NCI-H82 treated with DMSO at 0.1 percent for 48 hours (cell line): Measurements from ENCODE around the gene PRICKLE3.
"Not testable (repeated sequence)": the region's sequence is repeated elsewhere in the genome, so short reads cannot be mapped to it uniquely, and the experiment has no call there.

Experiments used
- DNase-seq: peaks from one replicate; lab custom pipeline; 2025; ENCODE audit not compliant: unreplicated experiment; lab: John Stamatoyannopoulos, UW

PRICKLE3 gene

DNA sequence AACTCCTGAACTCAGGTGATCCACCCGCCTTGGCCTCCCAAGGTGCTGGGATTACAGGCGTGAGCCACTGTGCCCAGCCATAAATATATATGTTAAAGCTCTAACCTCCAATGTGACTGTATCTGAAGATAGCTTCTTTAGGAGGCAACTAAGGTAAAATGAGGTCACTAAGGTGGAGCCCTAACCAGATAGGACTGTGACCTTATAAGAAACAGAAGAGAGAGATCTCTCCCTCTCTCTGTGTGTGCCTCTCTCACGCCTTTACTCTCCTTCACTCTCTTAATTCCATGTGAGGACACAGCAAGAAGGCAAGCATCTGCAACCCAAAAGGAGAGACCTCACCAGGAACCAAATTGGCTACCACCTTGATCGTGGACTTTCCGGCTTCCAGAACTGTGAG, 24.5 kb downstream of the PRICKLE3 start:
- no peak for DNase-seq

DNA sequence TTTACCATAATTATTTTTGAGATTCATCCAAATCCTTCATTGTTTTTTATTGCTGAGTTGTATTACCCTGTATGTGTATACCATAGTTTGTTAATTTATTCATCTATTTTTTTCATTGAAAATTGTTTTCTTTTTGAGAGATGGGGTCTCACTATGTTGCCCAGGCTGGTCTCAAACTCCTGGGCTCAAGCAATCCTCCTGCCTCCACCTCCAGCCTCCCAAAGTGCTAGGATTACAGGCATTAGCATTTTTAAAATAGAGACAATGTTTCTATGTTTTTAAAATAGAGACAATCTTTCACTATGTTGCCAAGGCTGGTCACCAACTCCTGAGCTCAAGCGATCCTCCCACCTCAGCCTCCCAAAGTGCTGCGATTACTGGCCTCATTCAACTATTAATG, 25.3 kb downstream of the PRICKLE3 start:
- no peak for DNase-seq

DNA sequence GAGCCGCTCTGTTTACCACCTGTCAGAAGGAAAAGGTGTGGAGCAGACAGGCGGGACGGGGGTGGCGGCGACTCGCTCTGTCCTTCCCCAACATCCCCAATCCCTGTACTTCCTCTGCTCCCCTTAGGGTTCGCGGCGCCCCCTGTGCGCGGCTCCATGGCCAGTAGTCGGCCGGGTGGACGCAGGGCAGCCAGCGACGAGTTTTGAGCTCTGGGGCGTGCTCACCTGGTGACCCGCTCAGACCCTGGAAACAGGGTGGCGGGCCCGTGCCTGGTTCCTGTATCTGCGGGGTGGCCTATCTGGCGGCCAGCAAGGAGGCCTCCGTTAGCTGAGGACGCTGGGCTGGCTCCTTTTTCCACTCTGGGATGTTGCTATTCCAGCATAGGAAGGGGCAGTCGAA, 29.0 kb downstream of the PRICKLE3 start:
- DNase-seq: no peak

DNA sequence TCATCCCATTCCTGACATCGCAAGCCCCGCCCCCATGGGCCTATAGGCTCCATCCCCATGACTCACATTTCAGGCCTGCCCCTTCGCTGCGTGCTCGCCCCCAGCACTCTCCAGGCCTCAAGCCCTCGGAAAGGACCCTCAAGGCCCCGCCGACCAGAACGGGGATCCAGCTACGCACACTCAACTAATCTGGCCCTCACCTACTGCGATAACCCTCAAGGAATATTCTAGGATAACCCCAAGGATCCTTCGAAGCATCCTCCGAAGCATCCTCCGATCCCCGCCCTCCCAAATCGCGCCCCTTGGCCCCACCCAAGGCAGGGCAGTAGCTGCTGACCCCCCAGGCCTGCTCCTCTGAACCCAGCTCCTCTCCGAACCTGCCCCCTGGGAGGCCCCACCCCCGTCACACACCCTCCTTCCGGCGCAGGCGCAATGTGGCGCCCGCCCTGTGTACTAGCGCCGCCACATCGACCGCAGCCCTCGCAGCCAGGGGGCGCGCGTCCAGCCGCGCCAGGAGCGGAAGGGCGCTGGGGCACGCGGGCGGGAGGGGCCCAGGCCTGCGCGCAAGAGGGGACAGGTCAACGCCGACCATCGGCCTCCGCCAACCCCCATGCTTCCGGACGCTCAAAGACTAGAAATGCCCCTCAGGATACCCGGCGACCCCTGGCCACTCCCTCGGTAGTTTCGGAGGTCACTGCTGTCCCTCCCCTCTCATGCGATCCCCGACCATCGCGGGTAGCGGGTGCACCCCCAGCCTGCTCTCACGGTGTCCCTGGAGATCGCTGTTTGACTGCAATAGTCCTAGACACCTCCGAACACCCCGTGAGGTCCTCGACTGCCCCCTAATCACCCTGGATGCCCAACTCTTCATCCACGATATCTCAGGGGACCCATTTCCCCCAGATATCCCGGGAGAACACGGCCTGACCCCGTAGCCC, 30.0 kb downstream of the PRICKLE3 start:
- DNase-seq: peak; percentile 77

DNA sequence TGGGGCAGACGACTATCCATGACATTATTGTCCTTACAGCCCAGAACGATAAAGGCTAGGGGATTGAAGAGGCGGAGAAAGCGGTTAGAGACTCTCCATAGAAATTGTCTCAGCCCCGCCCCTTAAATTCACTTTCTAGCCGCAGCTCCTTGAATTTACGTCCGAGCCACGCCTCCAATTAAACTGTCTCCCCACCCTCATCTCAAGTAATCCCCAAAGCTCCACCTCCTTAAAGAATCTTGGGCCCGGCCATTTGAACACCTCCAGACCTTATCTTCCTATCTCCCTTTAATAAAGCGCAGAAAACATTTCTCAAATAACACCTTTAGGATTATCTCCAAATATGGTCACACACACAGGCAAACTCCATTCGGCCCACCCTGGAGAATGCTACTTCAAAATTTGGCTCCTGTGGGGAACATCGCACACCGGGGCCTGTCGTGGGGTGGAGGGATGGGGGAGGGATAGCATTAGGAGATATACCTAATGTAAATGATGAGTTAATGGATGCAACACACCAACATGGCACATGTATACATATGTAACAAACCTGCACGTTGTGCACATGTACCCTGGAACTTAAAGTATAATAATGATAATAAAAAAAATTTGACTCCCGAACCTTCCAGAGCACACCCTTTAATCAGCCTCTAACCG, 30.8 kb downstream of the PRICKLE3 start:
- DNase-seq: peak; percentile 70

DNA sequence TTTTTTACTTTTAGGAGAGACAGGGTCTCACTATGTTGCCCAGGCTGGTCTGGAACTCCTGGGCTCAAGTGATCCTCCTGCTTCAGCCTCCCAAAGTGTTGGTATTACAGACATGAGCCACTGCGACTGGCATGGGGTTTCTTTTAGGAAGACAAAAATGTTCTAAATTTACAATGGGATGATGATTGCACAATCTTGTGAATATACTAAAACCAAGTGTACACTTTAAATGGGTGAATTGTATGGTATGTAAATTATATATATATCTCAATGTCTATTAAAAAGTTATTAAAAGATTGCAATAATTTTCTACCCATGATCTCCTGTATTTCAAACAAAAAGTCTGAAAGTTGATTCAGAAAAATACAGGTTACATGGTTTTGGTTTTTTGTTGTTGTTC, 32.7 kb downstream of the PRICKLE3 start:
- no peak for DNase-seq

DNA sequence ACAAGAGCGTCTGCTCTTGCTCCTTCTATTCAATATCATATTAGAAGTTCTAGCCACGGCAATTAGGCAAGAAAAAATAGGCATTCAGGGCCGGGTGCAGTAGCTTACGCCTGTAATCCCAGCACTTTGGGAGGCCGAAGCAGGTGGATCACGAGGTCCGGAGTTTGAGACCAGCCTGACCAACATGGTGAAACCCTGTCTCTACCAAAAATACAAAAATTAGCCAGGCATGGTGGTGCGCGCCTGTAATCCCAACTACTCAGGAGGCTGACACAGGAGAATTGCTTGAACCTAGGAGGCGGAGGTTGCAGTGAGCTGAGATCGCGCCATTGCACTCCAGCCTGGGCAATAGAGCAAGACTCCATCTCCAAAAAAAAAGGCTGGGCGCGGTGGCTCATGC, 36.9 kb downstream of the PRICKLE3 start:
- DNase-seq: not testable (repeated sequence)

DNA sequence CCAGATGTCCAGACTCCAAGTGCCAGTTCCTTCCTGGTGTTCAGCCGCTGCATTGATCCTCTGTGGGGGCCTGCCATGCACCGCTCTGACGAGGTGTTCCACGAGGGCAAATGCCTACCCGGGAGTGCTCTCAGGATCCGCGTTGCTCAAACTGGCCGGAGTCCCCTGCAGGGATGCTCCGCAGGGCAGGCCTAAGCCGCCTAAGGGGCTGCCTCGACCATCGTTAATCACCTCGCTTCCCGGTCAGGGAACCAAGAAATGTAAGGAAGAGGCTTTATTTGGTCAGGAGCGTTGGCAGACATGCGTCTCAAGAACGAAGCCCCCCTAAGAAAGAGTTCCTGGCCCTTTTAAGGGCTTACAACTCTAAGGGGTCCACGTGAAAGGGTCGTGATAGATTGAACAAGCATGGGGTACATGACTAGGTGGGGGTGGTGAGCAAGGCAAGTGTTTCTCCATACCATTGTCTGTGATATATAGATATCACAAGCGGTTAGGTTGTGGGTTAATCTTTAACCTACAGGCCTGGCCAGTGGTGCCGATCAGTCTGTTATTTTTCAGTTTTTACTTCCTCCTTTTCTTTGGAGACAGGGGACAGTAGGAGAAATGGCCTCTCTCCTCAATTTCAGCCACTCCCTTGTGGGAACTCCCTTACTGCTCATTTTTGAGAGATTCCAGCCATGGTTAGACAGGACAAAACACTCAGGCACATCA, 37.6 kb downstream of the PRICKLE3 start:
- not testable (repeated sequence) for DNase-seq

DNA sequence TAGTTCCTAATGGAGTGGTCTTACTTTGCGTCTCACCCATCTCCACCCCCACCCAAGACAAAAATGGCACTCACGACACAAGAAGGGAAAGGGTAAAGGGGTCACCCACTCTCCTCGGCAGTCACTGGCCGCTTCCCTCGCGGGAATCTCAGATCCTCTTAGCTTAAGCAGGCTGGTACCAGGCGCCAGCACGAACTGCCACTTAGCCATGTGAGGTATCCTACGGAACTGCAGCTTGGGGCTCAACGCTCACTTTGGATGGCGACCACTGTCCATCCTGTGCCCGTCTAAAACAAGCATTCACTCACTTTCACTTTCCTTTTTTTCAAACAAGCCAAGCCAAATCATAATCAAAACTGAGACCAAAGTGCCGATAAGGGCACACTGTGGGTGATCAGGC, 38.2 kb downstream of the PRICKLE3 start:
- DNase-seq: no peak

DNA sequence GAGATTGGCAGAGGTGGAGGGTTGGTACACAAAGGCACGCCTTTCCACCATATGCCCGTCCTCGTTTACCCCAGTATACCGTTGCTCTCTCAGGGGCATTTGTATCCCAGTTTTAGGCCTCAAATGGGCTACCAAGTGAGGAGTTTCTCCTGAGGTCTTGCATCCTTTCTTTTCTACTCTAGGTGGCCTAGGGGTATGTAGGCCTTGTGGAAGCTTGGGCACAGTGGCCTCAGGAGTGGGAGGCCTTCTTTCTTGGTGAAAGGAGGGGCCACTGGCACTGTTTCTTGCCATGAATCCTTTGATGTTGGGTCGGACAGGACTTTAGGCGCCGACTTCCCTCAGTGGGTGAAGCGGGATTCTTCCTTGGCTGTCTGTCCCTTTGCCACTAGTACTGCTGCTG, 38.9 kb downstream of the PRICKLE3 start:
- no peak for DNase-seq

DNA sequence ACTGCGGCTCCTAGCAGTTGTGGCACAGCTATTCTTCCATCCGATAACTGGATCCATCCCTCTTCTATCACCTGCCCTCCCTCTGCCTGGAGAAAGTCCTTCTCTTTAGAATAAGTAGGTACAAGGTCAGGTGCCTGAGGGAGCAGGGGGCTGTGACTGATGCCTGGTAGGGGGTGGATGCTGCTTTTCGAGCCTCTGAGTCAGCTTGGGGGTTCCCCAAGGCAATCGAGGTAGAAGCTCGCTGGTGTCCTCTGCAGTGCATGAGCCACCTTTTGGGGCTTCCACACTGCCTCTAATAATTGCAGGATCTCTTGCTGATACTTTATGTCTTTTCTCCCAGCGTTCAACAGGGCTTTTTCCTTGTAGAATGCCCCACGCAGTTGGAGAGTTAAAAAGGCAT, 43.0 kb downstream of the PRICKLE3 start:
- DNase-seq: not testable (repeated sequence)

DNA sequence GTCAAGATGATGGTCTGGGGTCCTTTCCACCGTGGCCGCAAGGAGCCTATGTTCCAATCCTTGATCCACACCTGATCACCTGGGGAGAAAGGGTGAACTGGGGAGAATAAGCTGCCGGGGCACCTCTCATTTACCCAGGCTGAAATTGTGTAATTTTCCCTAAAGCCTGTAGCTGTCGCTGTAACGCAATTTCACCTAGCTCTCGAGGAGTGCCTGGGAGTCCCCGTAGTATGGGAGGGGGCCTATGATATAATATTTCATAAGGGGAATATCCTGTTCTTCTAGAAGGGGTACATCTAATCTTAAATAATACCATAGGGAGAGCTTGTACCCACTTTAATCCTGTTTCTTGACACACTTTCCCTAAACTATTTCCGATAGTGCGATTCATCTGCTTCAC, 43.9 kb downstream of the PRICKLE3 start:
- not testable (repeated sequence) for DNase-seq

DNA sequence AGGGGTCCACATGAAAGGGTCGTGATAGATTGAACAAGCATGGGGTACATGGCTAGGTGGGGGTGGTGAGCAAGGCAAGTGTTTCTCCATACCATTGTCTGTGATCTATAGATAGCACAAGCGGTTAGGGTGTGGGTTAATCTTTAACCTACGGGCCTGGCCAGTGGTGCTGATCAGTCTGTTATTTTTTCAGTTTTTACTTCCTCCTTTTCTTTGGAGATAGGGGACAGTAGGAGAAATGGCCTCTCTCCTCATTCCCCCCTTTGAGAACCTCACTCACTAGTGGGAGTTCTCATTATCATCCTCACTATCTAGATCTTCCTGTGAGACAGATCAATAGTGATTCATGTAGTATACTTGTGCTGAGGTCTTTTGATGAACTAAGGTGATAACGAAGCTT, 46.5 kb downstream of the PRICKLE3 start:
- DNase-seq: no peak

DNA sequence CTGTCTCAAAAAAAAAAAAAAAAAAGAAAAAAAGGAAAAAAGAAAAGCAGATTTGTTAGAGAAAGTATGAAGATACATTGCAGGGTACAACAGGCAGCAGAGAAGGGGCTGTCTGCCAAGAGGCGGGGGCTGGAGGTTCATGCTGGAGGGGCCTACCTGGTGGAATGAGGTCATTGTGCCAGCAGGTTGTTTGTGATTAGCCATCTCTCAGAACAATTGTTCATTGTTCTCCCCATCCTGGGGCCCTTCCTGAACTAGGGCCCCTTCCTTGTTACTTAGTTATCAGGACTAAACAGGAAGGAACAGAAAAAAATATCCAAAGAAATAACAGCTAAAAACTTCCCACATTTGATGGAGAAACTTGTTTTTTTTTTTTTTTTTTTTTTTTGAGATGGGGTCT, 48.7 kb downstream of the PRICKLE3 start:
- no peak for DNase-seq

DNA sequence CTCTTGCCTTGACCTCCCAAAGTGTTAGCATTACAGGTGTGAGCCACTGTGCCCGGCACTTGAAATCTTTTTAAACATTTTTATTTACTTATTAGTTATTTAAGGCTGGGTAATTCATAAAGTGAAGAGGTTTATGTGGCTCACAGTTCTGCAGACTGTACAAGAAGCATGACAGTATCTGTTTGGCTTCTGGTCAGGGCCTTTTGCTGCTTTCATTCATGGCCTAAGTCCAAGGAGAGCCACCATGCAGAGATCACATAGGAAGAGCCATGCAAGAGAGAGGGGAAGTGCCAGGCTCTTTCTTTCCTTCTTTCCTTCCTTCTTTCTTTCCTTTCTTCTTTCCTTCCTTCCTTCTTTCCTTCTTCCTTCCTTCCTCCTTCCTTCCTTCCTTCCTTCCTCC, 52.4 kb downstream of the PRICKLE3 start:
- DNase-seq: no peak

DNA sequence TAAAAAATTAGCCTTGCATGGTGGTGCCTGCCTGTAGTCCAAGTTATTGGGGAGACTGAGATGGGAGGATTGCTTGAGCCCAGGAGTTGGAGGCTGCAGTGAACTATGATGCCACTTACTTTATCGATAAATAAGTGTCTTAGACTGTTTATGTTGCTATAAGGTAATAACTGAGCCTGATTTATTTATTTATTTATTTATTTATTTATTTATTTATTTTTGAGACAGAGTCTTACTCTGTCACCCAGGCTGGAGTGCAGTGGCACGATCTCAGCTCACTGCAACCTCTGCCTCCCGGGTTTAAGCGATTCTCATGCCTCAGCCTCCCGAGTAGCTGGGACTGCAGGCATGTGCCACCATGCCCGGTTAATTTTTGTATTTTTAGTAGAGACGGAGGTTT, 53.9 kb downstream of the PRICKLE3 start:
- DNase-seq: not testable (repeated sequence)

DNA sequence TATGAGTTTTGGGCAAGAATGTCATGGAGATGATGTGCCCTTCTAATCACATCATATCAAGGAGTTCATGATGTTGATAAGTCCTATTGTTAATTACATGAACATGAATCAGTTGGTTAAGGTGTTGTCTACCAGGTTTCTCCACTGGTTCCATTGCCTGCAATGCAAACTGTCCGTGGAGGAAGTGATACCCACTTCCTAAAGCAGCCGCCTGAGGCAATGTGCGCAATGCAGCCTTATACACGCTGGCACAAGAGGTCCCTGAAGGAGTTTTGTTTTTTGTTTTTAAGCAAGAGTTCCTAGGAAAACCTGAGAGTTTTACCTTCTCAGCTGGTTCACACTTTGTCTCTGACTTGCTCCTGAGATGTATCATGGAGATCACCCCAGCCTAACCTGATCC, 56.7 kb downstream of the PRICKLE3 start:
- DNase-seq: no peak

DNA sequence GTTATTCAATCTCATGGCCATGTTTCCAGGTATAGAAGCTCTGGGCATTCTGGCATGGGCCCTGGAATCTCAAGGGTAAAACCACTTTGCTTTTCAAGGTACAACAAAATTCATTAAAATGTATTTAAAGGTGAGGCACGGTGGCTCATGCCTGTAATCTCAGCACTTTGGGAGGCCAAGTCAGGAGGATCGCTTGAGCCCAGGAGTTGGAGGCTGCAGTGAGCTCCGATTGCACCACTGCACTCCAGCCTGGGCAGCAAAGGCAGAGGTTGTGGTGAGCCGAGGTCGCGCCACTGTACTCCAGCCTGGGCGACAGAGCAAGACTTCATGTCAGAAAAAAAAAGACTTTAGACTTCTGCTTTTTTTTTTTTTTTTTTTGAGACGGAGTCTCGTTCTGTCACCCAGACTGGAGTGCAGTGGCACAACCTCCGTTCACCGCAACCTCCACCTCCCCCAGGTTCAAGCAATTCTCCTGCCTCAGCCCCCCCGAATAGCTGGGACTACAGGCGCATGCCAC, 58.4 kb downstream of the PRICKLE3 start:
- not testable (repeated sequence) for DNase-seq
